NCI-H69 (cell line): ENCODE data around the gene ANKS1A.

Experiments
- DNase-seq: peaks from one replicate; lab custom pipeline; 2025; lab: John Stamatoyannopoulos, UW

ANKS1A gene

GRCh38 chr6:35024551-35025054 is 135.5 kb downstream of the ANKS1A start:
- peak; percentile 94 for DNase-seq

GRCh38 chr6:35025232-35026188 is 136.5 kb downstream of the ANKS1A start:
- peak; percentile 33 for DNase-seq

- no peak for DNase-seq
Measured at GRCh38 chr6:35026434-35027222, 137.6 kb downstream of the ANKS1A start.

- DNase-seq: peak; percentile 47
Measured at GRCh38 chr6:35027807-35028206, 138.8 kb downstream of the ANKS1A start.

GRCh38 chr6:35028781-35029769 is 140.0 kb downstream of the ANKS1A start:
- no peak for DNase-seq

- DNase-seq: no peak
Measured at GRCh38 chr6:35030099-35030498, 141.0 kb downstream of the ANKS1A start.

- DNase-seq: no peak
Measured at GRCh38 chr6:35031611-35032529, 142.8 kb downstream of the ANKS1A start.

GRCh38 chr6:35033683-35034082 is 144.6 kb downstream of the ANKS1A start:
- DNase-seq: no peak

- peak; percentile 94 for DNase-seq
Measured at GRCh38 chr6:35034411-35035191, 145.5 kb downstream of the ANKS1A start.

- DNase-seq: peak; percentile 98
Measured at GRCh38 chr6:35035481-35036030, 146.5 kb downstream of the ANKS1A start.

- DNase-seq: no peak
Measured at GRCh38 chr6:35036059-35036827, 147.2 kb downstream of the ANKS1A start.

GRCh38 chr6:35036828-35037663 is 148.0 kb downstream of the ANKS1A start:
- DNase-seq: peak; percentile 36

- DNase-seq: peak; percentile 94
Measured at GRCh38 chr6:35037664-35038038, 148.6 kb downstream of the ANKS1A start.

GRCh38 chr6:35038076-35038475 is 149.0 kb downstream of the ANKS1A start:
- DNase-seq: no peak

- DNase-seq: no peak
Measured at GRCh38 chr6:35040398-35040797, 151.3 kb downstream of the ANKS1A start.

GRCh38 chr6:35041086-35041861 is 152.2 kb downstream of the ANKS1A start:
- peak; percentile 24 for DNase-seq
